ENCODE measurements around the gene CAPRIN2. TPM values are rescaled to one million over a fixed set of nuclear protein-coding genes. Genes with fewer than 3 reads are reported as not detected.

CAPRIN2 gene
- total and polyA plus RNA-seq, 2 of the 8 experiments (the other 6 are each of a cell fraction or from before 2014, with no cell fraction given), result 24.8 to 52.0 TPM

DNA sequence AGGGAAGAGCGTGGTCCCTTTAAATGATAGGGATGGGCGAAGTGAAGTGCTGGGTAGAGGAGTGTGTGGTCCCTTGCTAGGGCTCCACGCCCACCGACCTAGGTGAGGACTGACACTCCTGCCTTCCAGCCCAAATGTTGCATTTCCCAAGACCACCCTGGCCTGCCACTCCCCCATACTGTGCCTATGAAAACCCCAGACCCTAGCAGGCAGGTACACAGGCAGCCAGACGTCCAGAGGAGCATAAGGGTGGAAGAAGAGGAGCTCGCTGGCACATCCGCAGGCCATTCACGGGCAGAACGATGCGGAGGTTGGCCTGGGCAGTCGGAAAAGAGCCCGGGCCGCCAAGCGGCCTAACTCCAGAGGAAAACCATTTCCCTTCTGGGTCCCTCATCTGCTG is 58.3 kb downstream of the CAPRIN2 start (continued):
- TF ChIP-seq ZNF274 (IDR thresholded peaks at IDR 0.05; ENCODE audit: borderline replicate concordance, extremely low read depth, low read length) (no peak), KDM5A (IDR thresholded peaks at IDR 0.05; ENCODE audit: low read length) (no peak), SIN3A (conservative IDR thresholded peaks at IDR 0.05 in 1 of 2, IDR thresholded peaks at IDR 0.05 in 1 of 2; ENCODE audit: low read depth in 1 of 2, low read length in 2 of 2) (no peak)

Measured in H1 (cell line).